ENCODE measurements around the gene HOXA9.

Gene HOXA9

GRCh38 chr7:27163288-27164044 is 1.9 kb downstream of the HOXA9 start:
- DNase-seq: no peak

- no peak for DNase-seq
Measured at GRCh38 chr7:27162561-27163287, 2.6 kb downstream of the HOXA9 start.

- DNase-seq: no peak
Measured at GRCh38 chr7:27161721-27162560, 3.4 kb downstream of the HOXA9 start.

GRCh38 chr7:27161214-27161720 is 4.1 kb downstream of the HOXA9 start:
- DNase-seq: no peak

- peak; percentile 90 for DNase-seq
Measured at GRCh38 chr7:27160546-27161213, 4.7 kb downstream of the HOXA9 start.

- DNase-seq: no peak
Measured at GRCh38 chr7:27160145-27160545, 5.2 kb downstream of the HOXA9 start.

- no peak for DNase-seq
Measured at GRCh38 chr7:27159266-27160144, 5.8 kb downstream of the HOXA9 start.

GRCh38 chr7:27158436-27159265 is 6.7 kb downstream of the HOXA9 start:
- DNase-seq: no peak

- no peak for DNase-seq
Measured at GRCh38 chr7:27157702-27158431, 7.5 kb downstream of the HOXA9 start.

GRCh38 chr7:27156916-27157701 is 8.2 kb downstream of the HOXA9 start:
- DNase-seq: no peak

- DNase-seq: no peak
Measured at GRCh38 chr7:27156508-27156898, 8.8 kb downstream of the HOXA9 start, which contains the start of gene HOXA7. TSS of gene HOXA7 (minus strand) at chr7:27156675. CDS start at chr7:27156545, 130 bp downstream.

- no peak for DNase-seq
Measured at GRCh38 chr7:27155816-27156507, 9.4 kb downstream of the HOXA9 start.

GRCh38 chr7:27154901-27155815 is 10.2 kb downstream of the HOXA9 start:
- DNase-seq: no peak

GRCh38 chr7:27154369-27154768 is 11.0 kb downstream of the HOXA9 start:
- DNase-seq: no peak

GRCh38 chr7:27153526-27153925 is 11.8 kb downstream of the HOXA9 start:
- no peak for DNase-seq

GRCh38 chr7:27152816-27153442 is 12.4 kb downstream of the HOXA9 start:
- no peak for DNase-seq

All from stimulated activated CD4-positive, alpha-beta T cell treated with anti-CD3 and anti-CD28 coated beads, Interleukin-12 subunit alpha, Interleukin-12 subunit beta, amount 100 ng/mL, for 4 hours (primary cell).